Tibial artery (tissue), 4 donors: ENCODE measurements around the gene OR2M3.

Experiments used
- DNase-seq, 2 donors: peaks; one replicate each; pipeline ENCODE4 v3.0.0-alpha.2; 2019
- H3K27ac ChIP-seq, 2 donors: fragments of 200-600 bp; sonication (generic) in 1 of 2; 1 replicate in 1 of 2; 2 replicates in 1 of 2; pipeline ENCODE4 v1.5.1; 2018 to 2019; ENCODE audit warnings: mild to moderate bottlenecking in 1 of 2
- H3K27me3 ChIP-seq, 2 donors: fragments of 200-600 bp; sonication (generic) in 1 of 2; one replicate each; pipeline versions ENCODE4 v1.5.1 to v1.6.0; 2016 to 2019
- H3K36me3 ChIP-seq, 3 donors: fragments of 200-600 bp; sonication (generic) in 2 of 3; one replicate each; pipeline ENCODE4 v1.5.1; 2016 to 2019; ENCODE audit warnings: mild to moderate bottlenecking in 2 of 3
- H3K4me1 ChIP-seq, 4 donors: fragments of 200-600 bp; sonication (generic) in 2 of 4; 1 replicate in 3 of 4; 2 replicates in 1 of 4; pipeline ENCODE4 v1.5.1; 2016 to 2019
- H3K4me3 ChIP-seq, 2 donors: fragments of 200-600 bp; sonication (generic) in 1 of 2; 1 replicate in 1 of 2; 2 replicates in 1 of 2; pipeline ENCODE4 v1.5.1; 2018 to 2019; ENCODE audit warnings: mild to moderate bottlenecking in 2 of 2
- H3K9me3 ChIP-seq, 3 donors: fragments of 200-600 bp; sonication (generic) in 1 of 3; one replicate each; pipeline ENCODE4 v1.5.1; 2016 to 2019
- intact Hi-C: fragments of 100-400 bp; cut with DNase I; formaldehyde crosslinking; loops from one replicate; pipeline ENCODE4 v1.15.0; 2023; ENCODE audit warnings: low total_unique reads
- TF ChIP-seq, protein P1 (sequence below), 2 experiments: fragments of 200-600 bp in 1 of 2; fragments of 450-650 bp in 1 of 2; IDR thresholded peaks; one replicate each; pipeline ENCODE4 v1.5.1; 2017 to 2019; ENCODE audit warnings: antibody characterized with exemption in 2 of 2, mild to moderate bottlenecking in 1 of 2, moderate library complexity in 1 of 2

The OR2M3 gene

DNA sequence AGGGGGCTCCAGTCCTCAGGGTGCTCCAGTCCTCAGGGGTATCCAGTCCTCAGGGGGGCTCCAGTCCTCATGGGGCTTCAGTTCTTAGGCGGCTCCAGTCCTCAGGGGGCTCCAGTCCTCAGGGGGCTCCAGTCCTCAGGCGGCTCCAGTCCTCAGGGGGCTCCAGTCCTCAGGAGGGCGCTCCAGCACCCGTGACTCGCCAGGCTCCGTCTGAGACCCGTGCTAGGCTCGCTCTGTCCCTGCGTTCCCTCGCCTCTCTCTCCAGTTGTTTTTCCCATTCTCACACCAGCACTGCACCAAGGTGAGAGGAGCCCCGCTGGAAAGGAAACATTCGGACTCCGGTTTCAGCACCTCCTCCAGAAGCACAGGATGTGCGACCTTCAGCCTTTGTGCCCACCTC lies 31.9 kb upstream of the OR2M3 start:
- no peaks in the 10 kb centered on the region for H3K4me1 ChIP-seq
- H3K9me3 ChIP-seq = no peaks in the 10 kb centered on the region
- no peak overlapping the region for H3K4me3 ChIP-seq
- intact Hi-C loops = no loop called here
- H3K27me3 ChIP-seq = no peaks in the 10 kb centered on the region
- no peaks in the 10 kb centered on the region for H3K36me3 ChIP-seq
- no peak overlapping the region for H3K27ac ChIP-seq
- TF ChIP-seq, protein P1, sequence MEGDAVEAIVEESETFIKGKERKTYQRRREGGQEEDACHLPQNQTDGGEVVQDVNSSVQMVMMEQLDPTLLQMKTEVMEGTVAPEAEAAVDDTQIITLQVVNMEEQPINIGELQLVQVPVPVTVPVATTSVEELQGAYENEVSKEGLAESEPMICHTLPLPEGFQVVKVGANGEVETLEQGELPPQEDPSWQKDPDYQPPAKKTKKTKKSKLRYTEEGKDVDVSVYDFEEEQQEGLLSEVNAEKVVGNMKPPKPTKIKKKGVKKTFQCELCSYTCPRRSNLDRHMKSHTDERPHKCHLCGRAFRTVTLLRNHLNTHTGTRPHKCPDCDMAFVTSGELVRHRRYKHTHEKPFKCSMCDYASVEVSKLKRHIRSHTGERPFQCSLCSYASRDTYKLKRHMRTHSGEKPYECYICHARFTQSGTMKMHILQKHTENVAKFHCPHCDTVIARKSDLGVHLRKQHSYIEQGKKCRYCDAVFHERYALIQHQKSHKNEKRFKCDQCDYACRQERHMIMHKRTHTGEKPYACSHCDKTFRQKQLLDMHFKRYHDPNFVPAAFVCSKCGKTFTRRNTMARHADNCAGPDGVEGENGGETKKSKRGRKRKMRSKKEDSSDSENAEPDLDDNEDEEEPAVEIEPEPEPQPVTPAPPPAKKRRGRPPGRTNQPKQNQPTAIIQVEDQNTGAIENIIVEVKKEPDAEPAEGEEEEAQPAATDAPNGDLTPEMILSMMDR (IDR thresholded peaks at IDR 0.05) = no peak
- no peak for DNase-seq

DNA sequence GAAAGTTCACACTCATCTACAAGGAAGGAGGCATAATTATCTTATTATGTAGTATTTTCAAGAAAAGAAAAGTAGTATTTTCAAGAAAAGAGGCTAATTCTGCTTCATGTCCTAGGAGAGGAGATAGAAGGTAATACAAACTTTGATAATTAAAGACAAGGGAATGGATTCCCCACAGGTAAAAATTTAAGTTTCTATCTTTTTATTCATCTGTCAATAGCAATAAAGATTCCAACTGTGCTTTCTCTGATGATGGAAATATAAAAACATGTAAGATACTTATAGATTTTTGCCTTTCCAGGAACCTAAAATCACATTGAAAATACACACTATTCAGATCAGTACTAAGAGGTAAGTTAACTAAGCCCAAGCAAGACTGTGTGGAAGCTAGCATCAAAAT lies 22.5 kb upstream of the OR2M3 start, which contains the start of gene OR2M2:
OR2M2 (plus strand) TSS at position 301 of the 400 bp plus-strand sequence. CDS start 5,165 bp downstream, outside the sequence.
- intact Hi-C loops = no loop called here
- Histone ChIP-seq H3K4me1 (no peaks in the 10 kb centered on the region), H3K27ac (no peak within 1 kb of the TSS), H3K27me3 (no peaks in the 10 kb centered on the region), H3K36me3 (no peaks in the 10 kb centered on the region), H3K4me3 (no peak within 1 kb of the TSS), H3K9me3 (no peaks in the 10 kb centered on the region)
- DNase-seq = no peak
- TF ChIP-seq, protein P1 (IDR thresholded peaks at IDR 0.05) = no peak

GRCh38 chr1:248183996-248184395 lies 13.1 kb upstream of the OR2M3 start:
- Histone ChIP-seq H3K4me3 (no peak overlapping the region), H3K27me3 (no peaks in the 10 kb centered on the region), H3K9me3 (no peaks in the 10 kb centered on the region), H3K27ac (no peak overlapping the region), H3K4me1 (no peaks in the 10 kb centered on the region), H3K36me3 (no peaks in the 10 kb centered on the region)
- intact Hi-C loops = no loop called here
- TF ChIP-seq, protein P1 (IDR thresholded peaks at IDR 0.05) = no peak
- no peak for DNase-seq

DNA sequence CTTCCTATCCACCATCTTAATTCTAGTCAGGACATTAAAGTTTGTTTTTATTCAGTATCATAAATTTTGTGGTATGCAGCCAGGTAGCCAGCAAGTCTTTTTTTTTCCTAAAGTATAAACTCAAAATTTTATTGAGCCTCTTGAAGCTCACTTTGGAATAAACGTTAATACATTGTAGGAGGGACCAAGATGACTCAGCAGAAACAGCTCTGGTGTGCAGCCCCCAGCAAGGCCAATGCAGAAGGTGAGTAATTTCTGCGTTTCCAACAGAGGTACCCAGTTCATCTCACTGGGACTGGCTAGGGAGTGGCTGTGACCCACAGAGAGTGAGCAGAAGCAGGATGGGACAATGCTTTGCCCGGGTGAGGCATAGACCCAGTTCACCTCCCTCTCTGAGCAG lies 9.7 kb upstream of the OR2M3 start:
- Histone ChIP-seq H3K4me1 (no peaks in the 10 kb centered on the region), H3K27ac (no peak overlapping the region), H3K36me3 (no peaks in the 10 kb centered on the region), H3K9me3 (no peaks in the 10 kb centered on the region), H3K27me3 (no peaks in the 10 kb centered on the region), H3K4me3 (no peak overlapping the region)
- intact Hi-C loops = no loop called here
- TF ChIP-seq, protein P1 (IDR thresholded peaks at IDR 0.05) = no peak
- no peak for DNase-seq

DNA sequence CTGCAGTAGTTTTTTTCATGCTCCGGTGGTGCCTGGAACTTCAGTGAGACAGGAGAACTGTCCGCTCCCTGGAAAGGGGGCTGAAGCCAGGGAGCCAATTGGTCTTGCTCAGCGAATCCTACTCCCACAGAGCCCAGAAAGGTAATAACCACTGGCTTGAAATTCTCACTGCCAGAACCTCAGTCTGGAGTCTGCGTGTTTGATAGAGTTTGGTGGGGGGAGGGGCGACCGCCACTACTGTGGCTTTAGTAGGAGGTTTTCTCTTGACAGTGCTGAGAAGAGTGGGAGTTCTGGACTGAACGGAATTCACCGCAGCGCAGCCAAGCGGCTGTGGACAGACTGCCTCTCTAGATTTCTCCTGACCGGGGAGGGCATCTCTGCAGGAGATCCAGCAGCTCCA lies 8.0 kb upstream of the OR2M3 start:
- no peak for DNase-seq
- intact Hi-C loops = no loop called here
- H3K9me3 ChIP-seq = no peaks in the 10 kb centered on the region

More for the DNA sequence above, 8.0 kb upstream of the OR2M3 start:
- no peaks in the 10 kb centered on the region for H3K4me1 ChIP-seq
- TF ChIP-seq, protein P1 (IDR thresholded peaks at IDR 0.05) = no peak
- H3K36me3 ChIP-seq = no peaks in the 10 kb centered on the region
- no peak overlapping the region for H3K27ac ChIP-seq
- no peak overlapping the region for H3K4me3 ChIP-seq
- no peaks in the 10 kb centered on the region for H3K27me3 ChIP-seq
